Fibroblast of mammary gland (primary cell): ENCODE measurements around the gene LYRM9.
"Not testable (repeated sequence)": the region's sequence is repeated elsewhere in the genome, so short reads cannot be mapped to it uniquely, and the experiment has no call there.

Source experiments
- DNase-seq: peaks from one replicate; pipeline ENCODE4 v3.0.0-alpha.2; 2010; ENCODE audit warnings: low read depth
- H3K4me3 ChIP-seq: 2 replicates; pipeline ENCODE4 v1.5.1; 2011; ENCODE audit warnings: low read depth, mild to moderate bottlenecking, low read length, moderate library complexity; ENCODE audit not compliant: control insufficient read depth
- TF ChIP-seq, protein P1 (sequence below): conservative IDR thresholded peaks from 2 replicates; pipeline ENCODE4 v1.5.1; 2011; ENCODE audit warnings: low read depth, low read length, inconsistent platforms; ENCODE audit not compliant: control insufficient read depth, insufficient read depth

The LYRM9 gene

DNA sequence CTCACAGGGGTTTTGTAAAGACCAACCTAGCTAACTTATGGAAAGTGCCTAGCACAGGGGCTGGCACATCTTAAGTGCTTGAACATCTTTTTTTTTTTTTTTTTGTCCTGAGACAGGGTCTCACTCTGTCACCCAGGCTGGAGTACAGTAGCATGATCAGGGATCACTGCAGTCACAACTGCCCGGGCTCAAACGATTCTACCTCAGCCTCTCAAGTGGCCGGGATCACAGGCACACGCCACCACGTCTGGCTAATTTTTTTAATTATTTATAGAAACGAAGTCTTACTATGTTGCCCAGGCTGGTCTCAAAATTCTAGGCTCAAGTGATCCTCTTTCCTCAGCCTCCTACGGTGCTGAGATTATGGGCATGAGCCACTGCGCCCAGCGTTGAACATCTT, 1.3 kb downstream of the LYRM9 start:
- no peak overlapping the region for H3K4me3 ChIP-seq
- DNase-seq, result no peak
- TF ChIP-seq, protein P1, sequence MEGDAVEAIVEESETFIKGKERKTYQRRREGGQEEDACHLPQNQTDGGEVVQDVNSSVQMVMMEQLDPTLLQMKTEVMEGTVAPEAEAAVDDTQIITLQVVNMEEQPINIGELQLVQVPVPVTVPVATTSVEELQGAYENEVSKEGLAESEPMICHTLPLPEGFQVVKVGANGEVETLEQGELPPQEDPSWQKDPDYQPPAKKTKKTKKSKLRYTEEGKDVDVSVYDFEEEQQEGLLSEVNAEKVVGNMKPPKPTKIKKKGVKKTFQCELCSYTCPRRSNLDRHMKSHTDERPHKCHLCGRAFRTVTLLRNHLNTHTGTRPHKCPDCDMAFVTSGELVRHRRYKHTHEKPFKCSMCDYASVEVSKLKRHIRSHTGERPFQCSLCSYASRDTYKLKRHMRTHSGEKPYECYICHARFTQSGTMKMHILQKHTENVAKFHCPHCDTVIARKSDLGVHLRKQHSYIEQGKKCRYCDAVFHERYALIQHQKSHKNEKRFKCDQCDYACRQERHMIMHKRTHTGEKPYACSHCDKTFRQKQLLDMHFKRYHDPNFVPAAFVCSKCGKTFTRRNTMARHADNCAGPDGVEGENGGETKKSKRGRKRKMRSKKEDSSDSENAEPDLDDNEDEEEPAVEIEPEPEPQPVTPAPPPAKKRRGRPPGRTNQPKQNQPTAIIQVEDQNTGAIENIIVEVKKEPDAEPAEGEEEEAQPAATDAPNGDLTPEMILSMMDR, result no peak

DNA sequence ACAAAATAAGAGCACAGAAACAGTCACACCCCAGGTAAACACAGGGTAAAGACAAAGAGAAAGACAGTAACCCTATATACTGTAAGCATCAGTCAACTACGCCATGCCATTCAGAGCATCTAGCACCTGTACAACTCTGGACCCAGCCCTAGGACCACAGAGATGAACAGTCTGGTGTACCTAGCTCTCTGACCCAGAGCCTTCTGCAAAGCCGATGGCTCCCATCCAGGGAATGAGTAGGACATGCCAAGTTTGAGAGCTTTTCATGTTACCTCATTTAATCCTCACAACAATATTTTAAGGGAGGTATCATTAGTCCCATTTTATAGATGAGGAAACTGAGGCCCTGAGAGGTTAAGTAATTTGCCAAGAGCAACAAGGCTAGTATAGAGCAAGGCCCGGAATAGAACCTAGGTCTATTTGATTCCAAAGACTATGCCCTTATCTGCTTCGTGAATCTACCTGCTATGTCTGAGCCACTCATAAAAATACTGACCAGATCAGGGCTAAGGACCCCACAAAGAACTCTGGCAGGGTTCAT, 3.4 kb downstream of the LYRM9 start:
- no peak overlapping the region for H3K4me3 ChIP-seq
- TF ChIP-seq, protein P1, result no peak
- no peak for DNase-seq

DNA sequence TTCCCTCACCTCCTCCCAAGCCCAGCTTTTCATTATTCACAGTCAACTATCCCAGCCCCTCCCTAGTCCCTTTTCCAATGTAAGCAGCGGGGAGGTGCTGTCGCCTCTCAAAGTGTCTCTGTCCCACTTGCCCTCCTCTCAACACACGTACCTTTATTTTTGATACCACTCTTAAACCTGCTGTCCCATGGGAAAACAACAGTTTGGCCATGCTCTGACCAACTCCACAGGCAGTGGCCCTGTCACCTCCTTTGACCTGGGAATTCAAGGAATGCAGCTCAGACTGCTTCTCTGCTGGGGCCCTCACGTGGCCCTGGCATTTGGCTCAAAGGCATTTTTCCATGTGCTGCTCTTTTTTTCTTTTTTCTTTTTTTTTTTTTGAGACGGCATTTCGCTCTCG, 4.2 kb downstream of the LYRM9 start:
- TF ChIP-seq, protein P1, result no peak
- DNase-seq, result no peak
- no peak overlapping the region for H3K4me3 ChIP-seq

DNA sequence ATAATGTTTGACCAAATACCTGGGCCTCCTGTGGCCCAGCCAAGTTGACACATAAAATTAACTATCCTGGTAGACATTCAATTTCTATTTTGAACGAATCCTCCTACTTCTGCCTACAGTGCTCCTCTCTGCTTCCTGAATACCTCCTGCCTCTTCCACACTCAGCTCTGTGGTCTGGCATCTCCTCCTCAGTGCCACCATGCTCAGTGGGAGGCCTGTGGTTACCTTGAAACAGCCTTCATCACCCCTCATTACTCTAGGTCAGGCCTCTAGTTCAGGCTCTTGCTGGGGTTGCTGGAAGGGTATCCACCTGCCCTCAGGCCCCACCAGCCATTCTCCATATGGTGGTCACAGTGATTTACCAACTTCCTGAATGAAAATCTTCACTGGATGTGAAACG, 5.1 kb downstream of the LYRM9 start:
- H3K4me3 ChIP-seq, result no peak overlapping the region
- TF ChIP-seq, protein P1, result no peak
- no peak for DNase-seq

DNA sequence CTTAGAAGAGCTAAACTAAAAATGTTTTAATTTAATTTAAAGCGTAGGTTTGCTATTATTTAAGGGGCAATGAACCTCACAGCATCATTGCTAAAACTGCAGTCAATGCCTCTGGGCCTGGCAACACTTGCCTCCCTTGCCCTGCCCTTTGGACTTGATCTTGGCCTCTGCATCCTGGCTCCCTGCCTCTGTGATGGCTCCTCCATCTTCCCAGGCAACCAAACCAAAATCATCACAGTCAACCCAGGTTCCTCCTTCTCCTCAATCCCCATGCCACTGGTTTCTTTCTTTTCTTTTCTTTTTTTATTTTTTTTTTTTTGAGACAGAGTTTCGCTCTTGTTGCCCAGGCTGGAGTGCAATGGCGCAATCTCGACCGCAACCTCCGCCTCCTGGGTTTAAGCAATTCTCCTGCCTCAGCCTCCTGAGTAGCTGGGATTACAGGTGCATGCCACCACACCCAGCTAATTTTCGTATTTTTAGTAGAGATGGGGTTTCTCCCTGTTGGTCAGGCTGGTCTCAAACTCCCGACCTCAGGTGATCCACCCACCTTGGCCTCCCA, 6.7 kb downstream of the LYRM9 start:
- not testable (repeated sequence) for DNase-seq, H3K4me3 ChIP-seq

DNA sequence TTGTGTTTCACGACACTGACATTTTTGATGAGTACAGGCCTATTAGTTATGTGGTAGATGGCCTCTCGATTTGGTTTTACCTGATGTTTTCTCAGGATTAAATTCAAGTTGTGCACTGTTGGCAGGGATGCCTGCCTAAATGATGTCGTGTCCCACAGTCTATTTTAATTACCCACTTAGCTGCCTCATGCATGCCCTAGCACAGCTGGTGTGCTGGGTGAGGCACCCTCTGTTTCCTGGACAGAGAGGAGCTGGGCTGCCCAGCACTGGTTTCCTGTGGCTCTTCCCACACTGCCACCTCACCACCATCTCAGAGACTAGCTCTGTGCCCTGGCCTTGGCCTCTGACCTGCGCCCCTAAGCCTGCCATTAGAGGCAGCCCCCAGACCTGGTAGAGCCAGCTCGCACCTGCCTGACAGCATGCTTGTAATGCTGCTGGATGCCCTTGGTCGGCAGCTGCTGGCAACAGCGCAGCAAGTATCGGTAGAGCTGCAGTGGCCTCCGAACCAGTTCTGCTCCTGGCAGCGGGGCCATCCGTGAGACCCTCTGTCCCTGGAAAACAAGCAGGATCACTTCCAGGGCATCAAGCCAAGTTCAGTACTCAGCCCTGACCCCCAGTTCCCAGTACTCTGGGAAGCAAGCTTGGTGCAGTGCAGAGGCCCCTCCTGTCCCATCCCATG, 10.9 kb downstream of the LYRM9 start:
- H3K4me3 ChIP-seq, result no peak overlapping the region
- DNase-seq, result no peak
- TF ChIP-seq, protein P1, result no peak

DNA sequence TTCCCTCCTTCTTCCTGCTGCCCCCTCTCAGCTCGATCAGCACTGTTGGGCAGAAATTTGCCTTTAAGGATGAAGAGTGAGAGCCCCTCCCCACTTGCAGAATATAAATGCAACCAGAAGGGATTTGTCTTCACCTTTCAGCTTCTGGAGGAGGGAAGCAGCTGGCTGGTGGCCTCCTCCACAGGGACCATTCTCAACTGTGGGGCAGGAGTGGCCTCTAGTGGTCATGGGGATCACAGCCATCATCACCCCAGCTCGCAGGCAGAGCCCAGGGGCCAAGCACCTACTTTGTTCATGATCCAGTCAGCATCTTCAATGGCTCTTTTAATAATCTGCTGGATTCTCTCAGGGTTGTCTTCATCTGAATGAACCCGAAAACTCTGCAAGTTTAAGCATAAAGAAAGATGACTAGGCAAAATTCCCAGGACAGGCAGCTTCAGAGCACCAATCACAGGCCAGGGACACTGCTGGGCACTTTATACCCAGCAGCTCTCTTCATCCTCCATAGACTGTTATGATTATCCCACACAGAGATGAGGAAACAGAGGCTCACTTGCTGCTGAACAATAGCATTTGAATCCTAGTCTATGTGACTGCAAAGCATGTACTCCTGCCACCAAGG, 13.1 kb downstream of the LYRM9 start:
- DNase-seq, result peak; percentile 51
- H3K4me3 ChIP-seq, result no peak overlapping the region
- TF ChIP-seq, protein P1, result peak; percentile 80
